ENCODE data around the gene HINT2.

Gene HINT2

DNA sequence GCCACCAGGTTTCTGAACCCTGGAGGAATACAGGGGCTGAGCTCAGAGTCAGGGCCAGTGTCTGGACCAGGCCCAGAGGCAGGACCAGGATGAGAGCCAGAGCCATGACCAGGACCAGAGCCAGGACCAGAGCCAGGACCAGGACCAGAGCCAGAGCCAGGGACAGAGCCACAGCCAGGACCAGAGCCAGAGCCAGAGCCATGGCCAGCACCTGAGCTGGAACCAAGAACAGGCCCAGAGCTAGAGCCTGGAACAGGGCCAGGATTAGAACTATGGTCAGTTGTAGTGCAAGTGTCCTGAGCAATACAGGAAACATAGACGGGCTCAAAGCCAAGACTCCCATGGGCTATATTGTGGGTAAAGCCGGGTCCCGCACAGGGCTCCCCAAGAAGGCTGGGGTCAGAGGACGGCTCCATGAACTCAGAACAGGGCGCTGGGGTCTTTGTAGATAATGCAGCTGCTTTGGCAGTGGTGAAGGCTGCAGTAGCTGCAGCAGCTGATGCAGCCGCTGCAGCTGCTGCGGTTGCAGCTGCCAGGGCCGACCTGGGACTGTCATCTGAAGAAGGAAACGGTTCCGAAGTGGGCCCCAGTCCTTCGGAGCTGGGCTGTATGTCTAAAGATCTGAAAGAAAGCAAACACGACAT, 3.3 kb downstream of the HINT2 start:
- no peak for DNase-seq

DNA sequence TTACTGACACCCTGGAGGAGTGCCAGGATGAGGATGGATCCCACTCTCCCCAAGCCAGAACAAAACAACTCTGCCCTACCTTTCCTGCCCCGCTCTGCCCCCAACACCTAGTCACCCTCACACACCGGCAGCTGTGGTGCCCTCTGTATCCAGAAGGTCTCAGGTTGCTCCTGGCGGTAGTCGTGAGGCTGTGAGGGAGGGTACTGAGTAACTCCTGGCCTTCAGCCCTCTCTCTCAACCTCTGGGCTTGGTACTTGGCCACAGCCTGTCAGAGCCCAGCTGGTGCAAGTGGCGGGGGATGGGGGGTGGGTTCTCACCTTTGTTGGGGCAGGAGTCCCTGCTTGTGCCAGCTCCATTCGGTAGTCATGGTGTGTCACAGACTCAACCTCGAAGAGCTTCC, 4.7 kb downstream of the HINT2 start:
- no peak for DNase-seq

DNA sequence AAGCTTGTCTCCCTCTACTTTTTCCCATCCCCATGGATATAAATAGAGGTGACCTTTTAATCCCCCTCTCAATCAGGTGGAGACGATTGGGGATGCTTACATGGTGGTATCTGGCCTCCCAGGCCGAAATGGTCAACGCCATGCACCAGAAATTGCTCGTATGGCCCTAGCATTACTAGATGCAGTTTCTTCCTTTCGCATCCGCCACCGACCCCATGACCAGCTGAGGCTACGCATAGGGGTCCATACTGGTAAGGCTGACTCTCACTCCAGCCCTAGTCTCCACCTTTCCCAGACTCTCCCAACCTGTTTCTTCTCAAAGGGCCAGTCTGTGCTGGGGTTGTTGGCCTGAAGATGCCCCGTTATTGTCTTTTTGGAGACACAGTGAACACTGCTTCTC, 6.4 kb downstream of the HINT2 start:
- DNase-seq = no peak

DNA sequence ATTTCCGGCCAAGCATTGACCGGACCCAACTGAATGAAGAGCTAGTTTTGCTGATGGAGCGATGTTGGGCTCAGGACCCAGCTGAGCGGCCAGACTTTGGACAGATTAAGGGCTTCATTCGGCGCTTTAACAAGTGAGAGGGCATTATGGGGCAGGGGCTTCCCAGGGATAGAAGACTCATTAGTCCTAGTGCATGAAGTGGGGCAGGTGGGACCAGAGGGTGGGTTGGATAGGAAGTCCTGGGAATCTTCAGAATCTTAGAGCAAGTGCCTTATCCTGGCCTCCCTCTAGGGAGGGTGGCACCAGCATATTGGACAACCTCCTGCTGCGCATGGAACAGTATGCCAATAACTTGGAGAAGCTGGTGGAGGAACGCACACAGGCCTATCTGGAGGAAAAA, 8.7 kb downstream of the HINT2 start:
- no peak for DNase-seq

DNA sequence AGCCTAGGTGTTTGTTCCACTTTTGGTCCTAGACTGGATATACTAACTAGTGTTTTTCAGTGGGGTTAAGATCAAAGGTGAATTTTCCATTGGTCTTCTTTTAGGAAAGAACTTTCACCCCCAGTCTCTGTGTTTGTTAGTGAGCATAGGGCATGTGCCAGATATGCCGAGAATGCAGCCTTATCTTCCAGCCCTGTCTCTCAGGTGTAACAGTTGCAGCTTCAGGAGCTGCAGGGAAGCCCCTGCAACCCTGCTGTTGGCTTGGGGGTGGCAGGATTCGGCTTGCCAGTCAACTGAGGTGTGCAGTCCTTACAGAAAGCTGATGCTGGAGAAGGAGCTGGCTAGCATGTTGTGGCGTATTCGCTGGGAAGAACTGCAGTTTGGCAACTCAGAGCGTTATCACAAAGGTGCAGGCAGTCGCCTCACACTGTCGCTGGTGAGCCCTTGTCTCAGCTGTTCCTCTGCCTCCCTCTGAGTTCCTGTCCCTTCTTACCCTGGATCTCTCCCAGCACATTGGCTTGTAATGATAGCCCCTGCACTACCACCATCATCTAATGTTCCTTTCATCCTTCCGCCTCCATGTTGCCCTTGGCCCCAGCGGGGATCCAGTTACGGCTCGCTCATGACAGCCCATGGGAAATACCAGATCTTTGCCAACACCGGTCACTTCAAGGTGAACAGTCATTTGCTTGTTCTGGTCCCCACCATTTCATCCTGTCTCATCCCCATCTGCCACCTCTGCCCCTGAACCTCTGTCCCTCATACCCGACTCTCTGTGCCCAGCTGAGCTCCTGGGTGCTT, 13.3 kb downstream of the HINT2 start:
- no peak for DNase-seq

DNA sequence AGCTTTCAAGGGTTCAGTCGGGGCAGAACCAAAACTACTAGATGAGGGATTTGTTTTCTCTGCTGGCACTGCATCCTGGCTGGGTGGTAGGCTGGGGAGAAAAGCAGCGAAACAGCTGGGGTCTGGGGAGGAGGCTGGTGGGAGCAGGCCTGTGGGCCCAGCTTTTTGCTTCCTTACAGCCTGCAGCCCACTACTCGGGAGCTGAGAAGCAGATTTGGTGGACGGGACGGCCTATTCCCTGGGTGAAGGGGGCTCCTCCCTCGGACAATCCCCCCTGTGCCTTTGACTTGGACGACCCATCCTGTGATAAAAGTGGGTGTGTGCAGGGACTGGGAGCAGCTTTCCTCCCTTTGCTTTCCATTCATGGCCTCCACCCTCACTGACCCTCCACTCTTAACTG, 14.3 kb downstream of the HINT2 start:
- DNase-seq = no peak

DNA sequence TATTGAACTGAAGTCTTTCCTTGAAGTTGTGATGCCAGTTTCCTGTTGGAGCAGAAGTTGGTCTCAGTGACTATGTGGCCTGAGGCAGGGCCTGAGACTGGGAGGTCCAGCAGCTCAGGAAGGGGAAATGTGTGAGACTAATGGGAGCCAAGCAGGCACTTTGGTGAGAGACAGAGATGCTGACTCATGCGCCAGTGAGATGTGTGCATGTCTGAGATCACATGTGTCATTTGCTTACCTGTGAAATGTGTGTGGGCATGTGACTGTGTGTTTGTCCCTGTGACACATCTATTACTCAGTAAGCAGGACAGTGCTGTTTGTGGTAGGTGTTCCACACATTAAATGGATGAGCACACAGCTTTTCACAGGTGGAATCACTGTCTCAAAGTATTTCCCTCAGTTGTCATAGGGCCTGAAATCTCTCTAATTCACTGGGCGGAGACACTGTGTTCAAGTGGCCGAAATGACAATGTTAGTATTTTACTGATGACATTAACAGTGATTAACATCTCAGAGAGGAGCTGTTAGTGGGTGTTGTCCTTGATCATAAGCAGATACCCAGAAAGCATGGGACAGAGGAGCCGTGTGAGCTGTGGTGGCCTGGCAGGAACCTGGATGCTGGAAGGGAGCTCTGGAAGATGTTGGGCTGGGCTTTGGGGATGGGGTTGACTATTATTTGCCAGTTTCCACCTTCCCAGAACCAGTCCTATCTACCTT, 16.0 kb downstream of the HINT2 start:
- DNase-seq = peak in 1 of 2 donors; percentile 19

DNA sequence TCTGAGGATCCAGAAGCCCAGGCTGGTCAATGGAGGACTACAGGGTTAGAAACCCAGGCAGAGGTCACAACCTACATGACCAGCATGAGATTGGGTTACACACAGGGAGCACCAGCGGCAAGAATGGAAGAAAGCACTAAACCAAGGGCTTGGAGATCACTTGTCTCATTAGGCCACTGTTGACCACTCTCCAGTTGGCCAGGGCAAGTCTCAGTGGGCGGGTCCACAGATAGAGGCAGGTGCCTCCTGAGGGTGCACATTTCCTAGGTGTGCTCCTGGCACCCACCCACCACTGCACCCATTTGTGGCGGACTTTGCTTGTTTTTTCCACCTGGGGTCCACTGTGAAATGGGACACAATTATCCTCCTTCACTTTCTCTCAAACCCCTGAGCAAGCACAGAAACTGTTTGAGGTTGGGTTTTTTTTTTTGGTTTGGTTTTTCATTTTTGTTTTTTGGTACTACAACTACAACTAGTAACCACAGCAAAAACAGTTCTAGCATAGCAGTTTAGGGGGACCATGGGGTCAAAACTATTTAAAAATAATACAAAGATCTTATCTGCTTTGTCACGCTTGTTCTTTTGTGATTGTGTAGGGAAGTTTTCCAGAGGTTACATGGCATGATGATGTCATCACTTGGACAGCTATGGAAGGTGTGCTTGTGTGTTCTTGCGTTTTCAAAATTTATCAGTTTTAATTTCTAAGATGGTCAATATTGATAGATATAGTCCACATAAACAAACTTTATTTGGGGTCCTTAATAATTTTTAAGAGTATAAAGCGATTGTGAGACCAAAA, 17.3 kb downstream of the HINT2 start:
- DNase-seq = no peak

DNA sequence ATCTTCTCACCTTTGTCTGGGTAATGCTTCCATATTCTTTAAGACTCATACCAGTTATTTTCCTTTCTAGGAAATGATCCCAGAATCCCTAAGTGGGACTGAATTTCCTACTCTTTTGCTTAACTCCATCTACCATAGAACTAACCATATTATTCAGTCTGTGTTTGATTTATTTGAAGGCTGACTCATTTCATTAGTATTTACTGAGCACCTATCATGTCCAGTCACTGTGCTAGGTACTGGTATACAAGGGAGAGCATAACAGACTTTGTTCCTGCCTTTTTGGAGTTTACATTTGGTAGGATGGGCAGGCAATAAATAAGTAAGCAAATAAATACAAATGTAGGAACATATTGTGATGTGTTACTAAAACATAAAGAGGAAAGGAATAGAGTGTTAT, 19.1 kb downstream of the HINT2 start:
- no peak for DNase-seq

DNA sequence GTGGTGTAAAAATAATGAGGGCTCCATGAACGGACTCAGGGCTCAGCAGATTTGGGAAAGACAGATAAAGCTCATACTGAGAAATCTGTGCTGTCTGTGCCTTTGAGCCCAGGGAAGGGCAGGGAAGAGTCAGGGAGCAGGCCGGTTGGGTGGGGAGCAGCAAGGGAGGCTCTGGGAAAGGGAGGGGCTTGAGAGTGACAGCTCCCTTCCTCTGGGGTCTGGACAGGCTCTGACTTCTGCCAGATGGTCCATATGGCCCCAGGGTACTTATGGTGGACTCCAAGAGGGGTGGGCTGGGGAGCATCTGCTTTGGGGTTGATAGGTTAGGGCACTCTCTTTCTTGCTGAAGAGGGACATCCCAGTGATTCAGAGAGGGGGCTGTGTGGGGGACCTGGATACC, 21.4 kb downstream of the HINT2 start:
- DNase-seq = no peak

DNA sequence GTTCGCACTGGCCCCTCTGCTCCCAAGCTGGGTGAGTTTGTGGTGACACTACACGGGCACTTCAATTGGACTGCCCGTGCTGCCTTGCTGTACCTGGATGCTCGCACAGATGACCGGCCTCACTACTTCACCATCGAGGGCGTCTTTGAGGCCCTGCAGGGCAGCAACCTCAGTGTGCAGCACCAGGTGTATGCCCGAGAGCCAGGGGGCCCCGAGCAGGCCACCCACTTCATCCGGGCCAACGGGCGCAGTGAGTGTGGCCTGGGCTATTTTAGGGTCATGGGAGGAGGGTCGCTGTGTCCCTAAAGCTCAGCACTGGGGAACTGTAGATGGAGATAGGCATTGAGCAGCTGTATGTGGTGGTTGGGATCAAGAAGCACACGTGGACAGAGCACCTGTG, 22.0 kb downstream of the HINT2 start:
- DNase-seq = no peak

DNA sequence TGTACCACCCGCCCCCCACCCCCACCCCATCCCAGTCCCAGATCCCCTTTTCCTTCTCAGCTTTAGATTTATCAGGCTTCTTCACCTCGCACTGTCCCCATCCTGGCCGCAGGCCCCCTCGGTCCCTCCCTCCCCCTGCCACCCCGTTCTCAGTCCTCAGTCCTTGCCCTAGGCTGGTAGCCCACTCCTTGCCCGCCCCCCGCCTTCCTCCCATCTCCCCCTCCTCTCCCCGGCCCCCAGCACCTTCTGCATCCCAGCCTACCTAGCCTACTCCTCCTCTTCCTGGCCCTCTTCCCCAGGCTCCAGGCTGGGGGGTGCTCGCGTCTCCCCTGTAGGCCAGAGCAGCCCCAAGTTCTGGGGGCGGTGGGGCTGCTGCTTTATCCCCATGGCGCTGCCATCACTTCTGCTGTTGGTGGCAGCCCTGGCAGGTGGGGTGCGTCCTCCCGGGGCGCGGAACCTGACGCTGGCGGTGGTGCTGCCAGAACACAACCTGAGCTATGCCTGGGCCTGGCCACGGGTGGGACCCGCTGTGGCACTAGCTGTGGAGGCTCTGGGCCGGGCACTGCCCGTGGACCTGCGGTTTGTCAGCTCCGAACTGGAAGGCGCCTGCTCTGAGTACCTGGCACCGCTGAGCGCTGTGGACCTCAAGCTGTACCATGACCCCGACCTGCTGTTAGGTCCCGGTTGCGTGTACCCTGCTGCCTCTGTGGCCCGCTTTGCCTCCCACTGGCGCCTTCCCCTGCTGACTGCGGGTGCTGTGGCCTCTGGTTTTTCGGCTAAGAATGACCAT, 22.6 kb downstream of the HINT2 start:
- no peak for DNase-seq

DNA sequence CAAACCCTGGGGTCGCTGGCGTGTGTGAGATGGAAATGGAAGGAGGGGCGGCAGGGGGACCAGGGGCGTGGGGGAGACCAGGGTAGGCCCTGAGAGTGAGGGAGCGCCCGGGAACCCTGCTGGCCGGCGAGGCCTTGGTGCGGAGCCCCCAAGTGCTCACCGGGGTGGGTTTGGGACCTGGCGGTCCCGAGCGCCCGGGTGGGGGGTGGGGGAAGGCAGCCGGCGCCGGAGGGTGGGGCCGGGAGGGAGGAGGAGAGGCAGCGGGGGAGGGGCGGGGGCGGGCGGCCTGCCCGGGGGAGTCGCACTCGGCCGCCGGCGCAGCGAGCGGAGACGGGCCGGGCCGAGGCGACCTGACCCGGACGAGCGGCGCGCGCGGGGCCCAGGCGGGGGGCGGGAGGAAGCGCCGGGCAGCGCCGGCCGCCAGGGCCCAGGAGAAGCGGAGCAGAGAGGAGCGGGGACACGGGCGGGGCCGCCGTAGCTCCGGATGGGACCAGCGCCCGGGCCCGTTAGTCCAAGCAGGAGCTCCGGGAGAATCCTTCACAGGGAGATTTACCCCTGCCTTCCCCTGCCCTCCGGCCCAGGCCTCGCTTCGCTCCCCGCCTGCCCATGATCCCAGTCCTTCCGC, 23.4 kb downstream of the HINT2 start, which contains the start of gene NPR2:
Gene NPR2, plus strand, starts transcription at position 295 of the 625 bp plus-strand sequence. CDS start 818 bp downstream, outside the sequence.
- DNase-seq = no peak

DNA sequence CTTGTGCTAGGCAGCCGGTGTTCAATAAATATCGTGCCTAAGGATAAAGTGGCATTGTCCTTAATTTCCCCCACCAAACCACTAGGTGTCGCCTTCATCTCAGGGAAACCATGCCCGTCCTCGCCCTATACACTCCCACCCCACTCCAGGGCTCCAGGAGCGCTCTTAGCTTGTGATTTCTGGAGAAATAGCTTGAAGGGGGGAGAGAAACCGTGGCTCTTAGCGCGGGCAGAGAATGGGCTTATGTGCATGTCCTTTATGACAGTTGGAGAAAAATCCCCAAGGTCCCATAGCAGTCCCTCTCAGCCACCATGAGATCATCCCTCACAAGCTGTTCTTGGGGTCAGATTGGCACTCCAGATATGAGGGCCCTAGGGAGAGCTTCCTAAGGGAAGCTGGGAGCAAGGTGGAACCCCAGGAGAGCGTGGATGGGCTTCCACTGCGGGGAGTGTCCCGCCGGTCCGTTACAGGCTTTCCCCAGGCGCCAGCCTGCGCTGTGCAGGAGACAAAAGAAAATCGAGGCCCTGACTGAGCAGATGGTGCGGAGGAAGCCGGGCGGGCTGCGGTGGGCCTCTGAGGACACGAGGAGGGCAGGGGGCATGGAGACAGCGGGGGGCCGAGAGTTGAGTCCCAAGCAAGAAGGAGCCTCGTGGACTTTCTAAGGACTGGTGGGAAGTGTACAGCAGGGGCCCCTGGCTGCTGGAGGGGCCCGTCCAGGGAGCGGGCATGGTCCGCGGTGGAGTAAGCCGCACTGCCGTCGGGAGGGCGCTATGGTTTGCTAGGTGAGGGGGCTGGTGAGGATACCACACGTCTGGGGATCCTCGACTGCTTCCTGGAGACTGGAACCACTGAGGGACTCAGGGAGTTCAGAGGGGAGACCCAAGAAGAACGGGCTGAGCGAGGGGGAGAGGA, 24.2 kb downstream of the HINT2 start:
- peak; percentile 64 to 69 for DNase-seq

DNA sequence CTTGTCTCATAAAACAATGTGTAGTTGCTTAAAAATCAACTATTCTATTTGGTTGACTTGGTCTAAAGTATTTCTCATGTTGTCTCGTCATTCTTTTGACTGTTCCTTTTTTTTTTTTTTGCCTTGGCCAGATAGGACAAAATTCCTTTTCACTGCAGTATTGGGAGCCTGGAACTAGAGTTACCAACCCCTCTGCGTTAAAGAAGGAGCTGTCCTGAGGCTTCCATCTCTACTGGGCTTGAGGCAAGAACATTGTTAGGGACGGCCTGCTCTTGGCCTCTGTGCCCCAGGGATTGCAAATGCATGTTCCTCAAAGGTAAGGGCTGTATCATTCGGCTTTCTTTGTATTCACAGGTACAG, 24.8 kb downstream of the HINT2 start:
- no peak for DNase-seq

DNA sequence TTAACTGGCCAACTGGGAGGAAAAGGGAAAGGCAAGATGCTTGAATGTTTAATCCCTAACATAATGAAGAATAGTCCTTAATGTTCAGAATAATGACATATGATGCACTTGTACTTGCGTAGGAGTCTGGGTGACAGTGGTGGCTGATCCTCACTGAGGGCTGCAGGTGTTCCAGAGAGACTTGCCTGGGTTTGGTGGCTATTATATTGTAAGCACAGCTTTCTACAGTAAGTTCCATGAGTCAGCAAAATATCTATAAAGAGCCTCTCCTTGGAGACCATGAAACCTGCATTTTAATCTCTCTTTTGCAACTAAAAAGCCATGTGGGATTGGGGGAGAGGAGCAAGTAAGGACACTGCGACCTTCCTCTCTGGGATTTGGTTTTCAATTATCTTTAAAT, 25.3 kb downstream of the HINT2 start:
- DNase-seq = no peak

DNA sequence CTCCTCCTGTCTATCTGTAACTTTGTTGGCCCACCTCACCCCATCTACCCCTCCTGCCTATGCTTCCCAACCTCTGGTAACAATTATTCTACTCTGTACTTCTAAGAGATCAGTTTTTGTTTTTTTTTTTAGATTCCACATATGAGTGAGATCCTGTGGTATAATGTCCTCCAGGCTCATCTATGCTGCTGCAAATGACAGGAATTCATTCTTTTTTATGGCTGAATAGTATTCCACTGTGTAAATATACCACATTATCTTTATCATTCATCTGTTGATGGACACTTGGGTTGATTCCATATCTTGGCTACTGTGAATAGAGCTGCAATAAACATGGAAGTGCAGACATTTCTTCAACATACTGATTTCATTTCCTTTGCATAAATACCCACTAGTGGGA, 31.4 kb downstream of the HINT2 start:
- DNase-seq = no peak

DNA sequence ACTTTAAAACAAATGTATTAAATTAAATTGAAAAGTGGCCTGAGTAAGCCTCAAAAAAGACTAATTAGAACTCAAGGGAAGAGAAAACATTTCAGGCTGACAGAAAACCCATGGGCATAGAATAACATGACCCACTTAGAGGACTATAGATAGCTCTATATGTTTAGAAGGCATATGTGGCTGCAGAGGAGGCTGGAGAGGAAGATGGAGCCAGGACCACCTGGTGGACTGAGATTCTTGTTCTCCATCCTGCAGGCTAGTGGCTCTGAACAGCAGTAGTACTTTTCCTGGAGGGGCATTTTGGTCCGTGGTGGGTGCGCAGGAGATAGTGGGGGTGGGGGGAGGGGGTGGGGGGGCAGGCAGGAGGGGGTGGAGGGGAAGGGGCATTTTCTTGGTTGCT, 33.8 kb downstream of the HINT2 start:
- no peak for DNase-seq

DNA sequence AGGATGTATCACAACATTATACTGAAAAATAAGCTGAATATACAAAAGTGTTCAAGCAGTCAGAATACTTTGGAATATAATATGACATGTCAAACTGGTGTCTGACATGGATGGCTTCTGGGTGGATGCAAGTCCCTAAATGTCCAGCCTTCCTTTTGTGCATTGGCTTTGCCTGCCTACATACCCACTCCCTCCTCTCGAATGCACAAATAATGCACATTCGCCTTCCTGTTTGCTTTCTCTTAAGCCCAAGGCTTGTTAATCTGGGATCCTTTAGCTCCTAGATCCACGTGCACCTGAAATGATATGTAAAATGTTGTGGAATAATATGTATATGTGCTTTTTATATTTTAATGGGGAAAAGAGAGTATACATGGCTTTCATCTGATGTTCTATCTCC, 36.3 kb downstream of the HINT2 start:
- no peak for DNase-seq

DNA sequence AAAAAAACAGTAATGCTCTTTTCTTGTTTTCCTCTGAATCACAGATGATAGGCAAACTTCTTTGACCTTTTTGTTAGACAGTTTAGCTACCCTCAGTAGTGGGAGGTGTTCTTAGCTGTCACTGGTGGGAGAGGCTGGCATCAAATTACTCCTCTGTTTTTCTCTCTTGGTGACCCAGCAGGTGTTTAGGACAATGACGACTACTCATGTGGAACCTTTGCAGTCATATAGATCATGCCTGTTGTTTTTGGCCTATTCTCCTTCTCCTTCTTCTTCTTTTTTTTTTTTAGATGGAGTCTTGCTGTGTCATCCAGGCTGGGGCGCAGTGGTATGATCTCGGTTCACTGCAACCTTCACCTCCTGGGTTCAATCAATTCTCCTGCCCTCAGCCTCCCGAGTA, 38.8 kb downstream of the HINT2 start:
- no peak for DNase-seq

Measured in inflammatory macrophage (primary cell).